Muscle layer of colon (tissue), 2 donors: ENCODE measurements around the gene GNA12.
A peak's percentile ranks its signal among the peaks of the same experiment; 100 is the strongest.
"Not testable (repeated sequence)": the region's sequence is repeated elsewhere in the genome, so short reads cannot be mapped to it uniquely, and the experiment has no call there.

Source experiments
- H3K27ac ChIP-seq: one replicate; pipeline ENCODE4 v1.7.0; 2013; ENCODE audit warnings: low read depth, mild to moderate bottlenecking, low read length, moderate library complexity
- H3K27me3 ChIP-seq, 2 donors: one replicate each; pipeline ENCODE4 v1.7.0; 2013; ENCODE audit warnings: low read length in 2 of 2, mild to moderate bottlenecking in 2 of 2; ENCODE audit not compliant: insufficient read depth in 2 of 2, control insufficient read depth in 1 of 2
- H3K36me3 ChIP-seq: one replicate; pipeline ENCODE4 v1.7.0; 2013; ENCODE audit warnings: mild to moderate bottlenecking, low read length; ENCODE audit not compliant: insufficient read depth
- H3K4me1 ChIP-seq: one replicate; pipeline ENCODE4 v1.7.0; 2013; ENCODE audit warnings: mild to moderate bottlenecking, low read length; ENCODE audit not compliant: insufficient read depth
- H3K4me3 ChIP-seq, 2 donors: one replicate each; pipeline ENCODE4 v1.7.0; 2013; ENCODE audit warnings: low read length in 2 of 2, low read depth in 1 of 2, mild to moderate bottlenecking in 1 of 2, moderate library complexity in 1 of 2
- H3K9ac ChIP-seq: one replicate; pipeline ENCODE4 v1.7.0; 2013; ENCODE audit warnings: low read length
- H3K9me3 ChIP-seq: one replicate; pipeline ENCODE4 v1.7.0; 2013; ENCODE audit warnings: mild to moderate bottlenecking, low read length
- donor health status: abdominal sarcoma.
- donor health status: Adenocarcinoma of cecum.

GNA12 gene

DNA sequence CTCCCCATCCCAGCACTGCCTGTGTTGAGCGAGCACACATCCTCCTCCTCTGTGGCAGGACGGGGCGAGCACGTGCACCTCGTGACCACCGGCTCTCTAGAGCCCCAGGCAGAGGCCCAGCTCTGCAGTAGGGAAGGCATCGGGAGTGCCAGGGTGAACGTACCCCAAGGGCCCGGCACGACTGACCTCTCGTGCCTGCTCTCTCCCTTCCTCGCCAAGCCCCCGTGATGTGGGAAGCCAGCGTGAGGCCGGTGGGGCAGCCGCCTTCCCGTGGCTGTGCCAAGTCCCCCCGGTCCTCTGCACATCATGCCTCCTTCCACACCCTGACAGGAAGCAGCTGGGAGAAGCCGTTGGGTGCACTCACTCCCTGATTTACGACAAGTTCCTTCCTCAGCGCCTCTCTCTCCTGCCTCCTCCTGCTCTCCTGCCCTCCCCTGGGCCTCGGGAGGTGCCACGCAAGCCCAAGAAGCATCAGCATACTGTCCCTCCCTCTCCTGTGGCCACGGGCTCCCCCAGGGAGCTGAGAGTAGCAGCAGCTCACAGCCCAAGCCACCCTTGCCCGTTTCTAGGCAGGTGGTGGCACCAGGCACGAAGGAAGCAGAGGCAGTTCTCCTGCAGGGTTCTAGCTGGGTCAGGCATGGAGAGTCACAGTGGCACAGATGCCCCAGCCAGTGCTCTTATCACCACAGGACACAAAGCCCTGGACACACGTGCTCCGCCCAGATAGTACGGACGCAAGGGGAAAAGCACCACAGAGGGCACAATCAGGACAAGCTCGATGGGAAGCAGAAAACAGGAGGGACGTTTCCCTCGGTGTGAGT, 109.1 kb downstream of the GNA12 start:
- Histone ChIP-seq H3K4me3 (peak overlapping the region in 1 of 2 donors; percentile 15), H3K9me3 (no peaks in the 10 kb centered on the region), H3K9ac (no peak overlapping the region), H3K36me3 (peaks cover 6% of the 10 kb centered on the region), H3K27me3 (no peaks in the 10 kb centered on the region), H3K4me1 (peaks cover 46% of the 10 kb centered on the region), H3K27ac (peak overlapping the region; percentile 70)

GRCh38 chr7:2734084-2734686, 109.9 kb downstream of the GNA12 start:
- H3K4me3 ChIP-seq: peak overlapping the region in 1 of 2 donors; percentile 15
- peak overlapping the region; percentile 70 for H3K27ac ChIP-seq
- peaks cover 53% of the 10 kb centered on the region for H3K4me1 ChIP-seq
- H3K9ac ChIP-seq: no peak overlapping the region
- peaks cover 6% of the 10 kb centered on the region for H3K36me3 ChIP-seq
- no peaks in the 10 kb centered on the region for H3K9me3 ChIP-seq
- no peaks in the 10 kb centered on the region for H3K27me3 ChIP-seq

DNA sequence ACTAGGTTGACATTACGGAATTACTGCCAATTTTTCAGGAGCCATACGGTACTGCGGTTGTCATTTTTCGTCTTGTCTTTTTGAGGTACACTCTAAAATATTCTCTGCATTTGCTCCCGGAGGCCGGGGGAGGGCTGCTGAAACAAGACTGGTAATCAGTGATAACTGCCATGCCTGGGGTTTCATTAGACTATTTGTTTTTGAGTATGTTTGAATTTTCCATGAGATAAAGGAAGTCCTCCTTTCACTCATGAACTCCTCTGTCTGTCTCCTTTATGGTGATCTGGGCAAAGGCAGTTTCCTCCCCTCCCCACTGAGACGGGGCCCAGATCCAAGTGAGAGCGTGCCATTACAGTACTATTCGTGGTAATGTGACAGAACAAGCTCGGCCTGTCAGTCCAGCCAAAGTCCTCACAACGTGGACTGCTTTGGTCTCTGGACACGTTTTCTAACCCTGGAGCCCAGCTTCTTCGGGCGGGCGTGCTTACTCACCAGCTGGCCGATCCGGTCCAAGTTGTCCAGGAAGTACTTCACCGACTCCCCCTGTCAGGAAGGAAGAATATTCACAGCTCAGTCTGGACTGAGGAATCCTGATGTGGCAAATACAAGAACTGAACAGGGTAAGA, 111.0 kb downstream of the GNA12 start:
- Histone ChIP-seq H3K4me1 (peaks cover 60% of the 10 kb centered on the region), H3K4me3 (no peak overlapping the region), H3K9ac (no peak overlapping the region), H3K27me3 (no peaks in the 10 kb centered on the region), H3K27ac (peak overlapping the region; percentile 12), H3K36me3 (peaks cover 6% of the 10 kb centered on the region), H3K9me3 (no peaks in the 10 kb centered on the region)

DNA sequence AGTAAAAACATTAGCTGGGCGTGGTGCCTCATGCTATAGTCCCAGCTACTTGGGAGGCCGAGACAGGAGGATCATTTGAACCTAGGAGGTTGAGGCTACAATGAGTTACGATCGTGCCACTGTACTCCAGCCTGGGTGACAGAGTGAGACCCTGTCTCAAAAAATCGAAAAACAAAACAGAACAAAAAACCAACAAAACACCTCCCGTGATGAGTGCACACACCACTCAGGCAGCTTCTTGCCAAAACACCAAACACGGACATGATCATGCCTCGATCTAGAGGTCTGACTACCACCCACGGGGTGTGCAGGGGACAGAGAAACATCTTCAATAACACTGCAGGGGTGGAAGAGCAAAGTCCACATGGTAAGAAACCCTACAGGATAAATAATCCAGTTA, 111.7 kb downstream of the GNA12 start:
- no peaks in the 10 kb centered on the region for H3K9me3 ChIP-seq
- no peak overlapping the region for H3K27ac ChIP-seq
- H3K27me3 ChIP-seq: no peaks in the 10 kb centered on the region
- no peak overlapping the region for H3K4me3 ChIP-seq
- H3K36me3 ChIP-seq: peaks cover 6% of the 10 kb centered on the region
- peaks cover 57% of the 10 kb centered on the region for H3K4me1 ChIP-seq
- no peak overlapping the region for H3K9ac ChIP-seq

GRCh38 chr7:2730846-2731770, 113.0 kb downstream of the GNA12 start:
- Histone ChIP-seq H3K4me3 (no peak overlapping the region), H3K36me3 (peaks cover 12% of the 10 kb centered on the region), H3K9me3 (no peaks in the 10 kb centered on the region), H3K9ac (no peak overlapping the region), H3K27me3 (no peaks in the 10 kb centered on the region), H3K4me1 (peaks cover 56% of the 10 kb centered on the region), H3K27ac (no peak overlapping the region)

DNA sequence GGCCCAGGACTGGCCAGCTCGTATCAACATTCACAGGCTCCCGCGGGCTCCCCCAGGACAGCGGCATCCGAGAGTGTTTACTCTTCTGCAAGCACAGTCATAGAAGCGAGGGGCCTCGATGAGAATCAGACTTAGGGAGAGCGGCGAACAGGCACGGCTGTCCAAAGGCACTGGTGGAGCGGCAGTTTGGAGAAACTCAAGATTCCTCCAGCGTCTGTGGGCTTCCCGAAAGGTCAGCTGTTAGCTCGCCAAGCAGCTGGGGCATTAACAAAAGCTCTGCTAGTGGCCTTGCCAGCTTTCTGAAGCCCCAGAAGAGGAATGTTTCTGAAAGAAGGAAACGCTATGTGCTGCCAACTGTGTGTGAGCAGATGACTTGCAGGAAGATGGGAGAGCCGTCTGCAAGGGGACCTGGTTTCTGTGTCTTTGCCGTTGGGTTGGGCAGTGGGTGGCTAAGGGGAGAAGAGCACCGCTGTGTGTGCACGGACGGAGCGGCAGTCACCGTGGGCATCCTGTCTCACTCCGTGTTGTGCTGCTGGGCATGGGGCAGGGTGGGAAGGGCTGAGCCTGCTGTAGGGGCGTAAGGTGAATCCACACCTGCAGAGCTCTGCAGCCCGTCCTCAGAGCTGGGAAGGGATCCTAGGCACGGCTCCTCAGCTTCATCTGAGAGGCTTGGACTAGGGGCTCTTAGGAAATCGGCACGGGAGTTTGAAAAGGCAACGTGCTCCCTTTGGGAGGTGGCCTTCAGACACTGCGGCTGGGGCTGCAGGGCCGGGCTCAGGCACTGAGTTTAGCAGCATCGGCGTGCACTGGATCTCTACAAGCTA, 114.0 kb downstream of the GNA12 start:
- Histone ChIP-seq H3K27ac (peak overlapping the region; percentile 81), H3K9ac (peak overlapping the region; percentile 31), H3K27me3 (no peaks in the 10 kb centered on the region), H3K36me3 (peaks cover 13% of the 10 kb centered on the region), H3K4me3 (peak overlapping the region in 1 of 2 donors; percentile 17), H3K9me3 (no peaks in the 10 kb centered on the region), H3K4me1 (peaks cover 46% of the 10 kb centered on the region)

- H3K36me3 ChIP-seq: peaks cover 13% of the 10 kb centered on the region
- peaks cover 38% of the 10 kb centered on the region for H3K4me1 ChIP-seq
- H3K27ac ChIP-seq: peak overlapping the region; percentile 81
- H3K4me3 ChIP-seq: peak overlapping the region; percentile 17 to 20
- peak overlapping the region; percentile 31 for H3K9ac ChIP-seq
- H3K9me3 ChIP-seq: no peaks in the 10 kb centered on the region
- no peaks in the 10 kb centered on the region for H3K27me3 ChIP-seq
Observed at GRCh38 chr7:2729031-2729892, 114.8 kb downstream of the GNA12 start.

- no peaks in the 10 kb centered on the region for H3K27me3 ChIP-seq
- peaks cover 13% of the 10 kb centered on the region for H3K36me3 ChIP-seq
- H3K4me3 ChIP-seq: peak overlapping the region in 1 of 2 donors; percentile 17
- H3K4me1 ChIP-seq: peaks cover 30% of the 10 kb centered on the region
- H3K9me3 ChIP-seq: no peaks in the 10 kb centered on the region
- no peak overlapping the region for H3K9ac ChIP-seq
- peak overlapping the region; percentile 81 for H3K27ac ChIP-seq
Observed at GRCh38 chr7:2728316-2729030, 115.6 kb downstream of the GNA12 start.

- not testable (repeated sequence) for H3K27me3 ChIP-seq
- peaks cover 13% of the 10 kb centered on the region for H3K36me3 ChIP-seq
Observed at GRCh38 chr7:2727206-2727605, 116.9 kb downstream of the GNA12 start.

More at GRCh38 chr7:2727206-2727605, 116.9 kb downstream of the GNA12 start:
- not testable (repeated sequence) for H3K9ac ChIP-seq, H3K4me3 ChIP-seq, H3K9me3 ChIP-seq, H3K27ac ChIP-seq
- H3K4me1 ChIP-seq: peaks cover 22% of the 10 kb centered on the region
